HG03045 (cell line): ENCODE data around the gene KAT7.
"Not testable (repeated sequence)": the region's sequence is repeated elsewhere in the genome, so short reads cannot be mapped to it uniquely, and the experiment has no call there.

Experiments
- ATAC-seq: cut with Tn5 transposase; IDR thresholded peaks from one replicate; pipeline ENCODE4 v1.9.1; 2021; ENCODE audit warnings: mild to moderate bottlenecking, moderate library complexity; ENCODE audit not compliant: unreplicated experiment

The KAT7 gene

GRCh38 chr17:49798182-49798581, 9.7 kb downstream of the KAT7 start:
- no peak for ATAC-seq

GRCh38 chr17:49798738-49799137, 10.3 kb downstream of the KAT7 start:
- no peak for ATAC-seq

DNA sequence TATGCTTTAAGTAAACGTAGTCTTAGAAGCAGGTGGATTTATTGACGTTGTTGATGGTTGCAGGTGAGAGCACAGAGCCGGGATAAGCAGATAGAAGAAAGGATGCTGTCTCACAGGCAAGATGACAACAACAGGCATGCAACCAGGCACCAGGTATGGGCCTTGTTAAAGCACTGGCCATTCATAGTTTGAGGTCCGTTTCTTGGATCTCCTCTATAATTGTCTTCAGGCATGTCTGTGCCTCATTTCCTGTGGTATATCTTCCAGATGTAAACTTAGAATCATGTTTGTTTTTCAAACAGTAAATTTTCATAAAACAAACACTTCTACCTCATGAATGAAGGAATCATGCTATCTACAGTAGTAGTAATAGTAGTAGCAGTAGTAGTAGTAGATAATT, 20.6 kb downstream of the KAT7 start:
- ATAC-seq = no peak

DNA sequence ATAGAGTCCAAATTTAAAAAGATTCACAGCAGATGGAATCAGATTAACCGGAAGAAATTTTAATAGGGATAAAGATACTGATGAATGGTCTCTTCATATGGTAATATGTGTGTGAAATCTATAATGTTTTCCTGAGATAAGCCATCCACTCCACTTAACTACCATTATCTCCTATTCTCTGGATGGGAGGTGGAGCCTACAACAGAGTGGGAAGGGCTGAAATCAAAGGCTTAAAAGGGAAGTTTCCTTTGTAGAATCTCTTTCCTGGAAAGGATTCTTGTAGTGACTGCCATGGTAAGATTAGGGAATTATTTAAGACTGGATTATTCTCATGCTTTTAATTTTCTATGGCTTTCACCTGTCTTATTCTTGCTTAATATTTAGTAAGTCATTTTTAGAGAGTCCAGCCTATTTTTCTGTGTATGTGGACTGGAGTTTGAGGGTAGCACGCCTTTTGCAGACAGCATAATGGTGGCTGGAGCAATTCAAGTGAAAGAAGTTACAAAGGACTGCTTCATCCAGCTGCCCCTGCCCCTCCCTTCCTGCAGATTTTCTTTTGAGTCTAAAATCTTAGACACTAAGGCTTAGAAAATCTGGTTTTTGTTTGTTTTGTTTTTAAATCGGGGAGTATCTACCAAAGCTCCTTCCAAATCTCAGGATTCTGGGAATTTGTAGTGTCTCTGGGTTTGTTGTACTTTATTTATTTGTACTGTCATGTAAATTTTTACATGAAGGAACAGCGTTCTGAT, 26.5 kb downstream of the KAT7 start:
- no peak for ATAC-seq

DNA sequence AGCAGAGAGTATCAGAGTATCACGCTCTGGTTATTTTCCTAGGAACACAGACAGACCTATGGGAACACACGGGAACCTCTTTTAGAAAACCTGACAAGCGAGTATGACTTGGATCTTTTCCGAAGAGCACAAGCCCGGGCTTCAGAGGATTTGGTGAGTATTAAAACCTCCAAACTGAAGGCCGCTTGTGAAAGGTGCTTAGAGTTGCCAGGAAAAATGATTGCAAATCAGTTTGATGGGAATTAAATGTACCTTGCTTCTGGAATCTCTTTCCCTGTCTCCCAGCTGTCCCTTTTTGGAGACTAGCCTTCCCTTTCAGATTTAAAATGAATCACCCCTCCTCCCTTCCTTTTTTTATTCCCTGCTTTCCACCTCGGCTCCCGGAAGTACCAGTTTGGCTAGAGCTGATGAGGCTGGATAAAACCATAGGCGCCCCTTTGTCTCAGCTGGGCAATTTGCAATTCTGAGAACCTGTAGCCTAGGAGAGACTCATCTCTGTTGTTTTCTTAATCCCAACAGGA, 27.3 kb downstream of the KAT7 start:
- ATAC-seq = no peak

GRCh38 chr17:49817993-49818392, 29.5 kb downstream of the KAT7 start:
- no peak for ATAC-seq

DNA sequence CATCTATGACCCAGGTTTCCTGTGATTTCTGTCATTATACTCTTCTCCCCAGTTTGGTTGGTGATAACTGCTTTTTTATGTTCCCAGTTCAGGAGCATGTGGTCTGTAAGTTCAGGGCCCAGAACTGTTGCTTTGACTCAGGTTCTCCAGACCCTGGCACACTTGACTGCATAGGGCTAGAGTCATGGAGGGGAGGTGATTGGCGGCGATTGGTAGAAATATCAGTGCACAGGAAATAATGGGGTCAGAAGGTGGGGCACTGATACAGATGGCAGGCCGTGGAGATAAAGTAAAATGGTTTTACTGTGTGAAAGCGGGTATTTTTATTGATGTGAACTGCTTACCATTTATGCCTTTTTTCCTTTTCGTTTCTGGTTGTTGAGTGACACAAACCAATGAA, 30.7 kb downstream of the KAT7 start:
- ATAC-seq = no peak

- no peak for ATAC-seq
Measured at GRCh38 chr17:49819651-49820050, 31.2 kb downstream of the KAT7 start.

DNA sequence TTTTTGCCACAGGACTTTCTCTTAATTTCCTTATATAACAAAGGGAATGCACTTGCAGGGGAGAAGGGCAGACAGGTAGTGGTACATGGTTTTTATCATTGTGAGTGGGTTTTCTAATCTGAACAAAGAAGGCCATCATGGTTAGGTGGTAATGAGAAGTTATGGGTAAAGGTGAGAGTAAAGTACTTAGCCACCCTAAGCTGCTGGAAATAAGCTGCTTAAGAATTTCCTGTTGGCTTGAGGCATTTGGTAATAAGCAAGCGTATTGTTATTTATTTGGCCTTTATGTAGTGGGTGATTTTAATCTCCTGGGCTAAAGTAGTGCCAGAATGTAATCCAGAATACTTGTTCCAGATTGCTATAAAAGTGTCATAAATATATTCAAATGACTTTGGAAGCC, 32.3 kb downstream of the KAT7 start:
- ATAC-seq = no peak

GRCh38 chr17:49821466-49821865, 33.0 kb downstream of the KAT7 start:
- no peak for ATAC-seq

- no peak for ATAC-seq
Measured at GRCh38 chr17:49821916-49822315, 33.4 kb downstream of the KAT7 start.

DNA sequence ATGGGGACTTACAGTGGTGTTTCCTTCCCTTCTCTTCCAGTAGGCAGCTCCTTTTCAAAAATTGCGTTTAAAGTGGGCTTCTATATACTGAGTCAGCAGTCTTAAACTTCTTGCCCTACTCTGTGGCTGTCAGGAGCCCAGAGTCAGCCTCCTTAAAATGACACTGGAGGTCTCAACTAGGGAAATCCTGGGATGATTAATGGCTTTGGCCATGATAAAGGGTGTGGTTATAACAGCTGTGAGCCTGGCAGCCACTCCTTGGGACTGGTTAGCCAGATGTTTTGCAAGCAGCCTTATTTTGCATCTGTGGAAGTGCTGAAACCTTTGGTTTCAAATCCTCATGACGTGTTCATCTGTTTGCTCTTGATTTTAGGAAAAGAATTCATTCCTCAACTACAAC, 34.3 kb downstream of the KAT7 start:
- no peak for ATAC-seq

DNA sequence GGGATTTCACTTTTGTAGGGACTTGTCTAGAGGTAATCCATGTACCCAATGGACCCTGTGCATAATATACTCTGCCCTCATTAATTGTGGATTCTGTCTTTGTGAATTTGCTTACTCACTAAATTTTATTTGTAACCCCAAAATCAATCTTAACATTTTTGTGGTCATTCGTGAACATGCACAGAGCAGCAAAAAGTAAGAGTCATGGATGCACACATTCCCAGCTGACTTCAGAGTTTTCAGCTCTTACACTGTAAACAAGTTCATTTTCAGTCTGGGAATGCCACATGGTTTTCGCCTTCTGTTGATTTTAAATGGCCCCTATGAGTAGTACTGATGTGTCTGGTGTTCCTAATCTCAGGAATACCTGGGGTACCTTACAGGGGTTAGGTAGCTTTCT, 35.1 kb downstream of the KAT7 start:
- no peak for ATAC-seq

- no peak for ATAC-seq
Measured at GRCh38 chr17:49825645-49826044, 37.2 kb downstream of the KAT7 start.

DNA sequence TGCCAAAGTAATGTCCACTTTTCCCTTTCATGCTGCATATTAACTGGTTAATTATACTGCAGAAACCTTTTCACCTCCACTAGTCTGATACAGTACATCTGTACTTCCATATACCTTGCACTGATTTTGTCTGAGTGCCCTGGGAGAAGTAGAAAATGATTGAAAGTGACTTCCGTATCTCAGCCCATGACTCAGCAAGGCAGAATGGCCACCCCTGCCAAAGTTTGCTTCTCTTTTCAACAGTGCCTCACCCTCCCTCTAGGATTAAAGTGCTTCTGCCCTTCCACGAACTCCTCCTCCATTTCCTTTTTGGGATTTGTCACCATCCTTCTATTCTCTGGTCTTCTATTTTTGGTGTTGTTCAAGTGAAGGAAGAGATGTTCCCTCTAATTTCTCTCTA, 39.8 kb downstream of the KAT7 start:
- ATAC-seq = not testable (repeated sequence)

- no peak for ATAC-seq
Measured at GRCh38 chr17:49829026-49829425, 40.5 kb downstream of the KAT7 start.

DNA sequence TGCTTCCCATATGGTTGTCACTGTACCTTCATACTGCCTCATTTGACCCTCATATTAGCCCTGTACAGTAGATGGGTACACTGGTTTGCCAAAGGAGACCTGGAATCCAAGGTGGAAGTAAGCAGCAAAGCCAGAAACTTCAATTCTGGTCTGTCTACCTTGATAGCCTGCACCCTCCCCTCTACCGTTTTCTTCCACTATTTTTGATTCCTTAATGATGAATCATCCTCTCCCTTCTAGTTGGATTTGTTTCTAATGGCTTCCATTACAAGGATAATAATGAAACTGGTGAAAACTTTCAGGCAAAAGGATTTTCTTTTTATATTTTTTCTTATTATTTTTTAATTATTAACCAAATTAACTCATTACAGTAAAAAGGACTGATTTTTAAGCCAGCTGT, 42.1 kb downstream of the KAT7 start:
- no peak for ATAC-seq

DNA sequence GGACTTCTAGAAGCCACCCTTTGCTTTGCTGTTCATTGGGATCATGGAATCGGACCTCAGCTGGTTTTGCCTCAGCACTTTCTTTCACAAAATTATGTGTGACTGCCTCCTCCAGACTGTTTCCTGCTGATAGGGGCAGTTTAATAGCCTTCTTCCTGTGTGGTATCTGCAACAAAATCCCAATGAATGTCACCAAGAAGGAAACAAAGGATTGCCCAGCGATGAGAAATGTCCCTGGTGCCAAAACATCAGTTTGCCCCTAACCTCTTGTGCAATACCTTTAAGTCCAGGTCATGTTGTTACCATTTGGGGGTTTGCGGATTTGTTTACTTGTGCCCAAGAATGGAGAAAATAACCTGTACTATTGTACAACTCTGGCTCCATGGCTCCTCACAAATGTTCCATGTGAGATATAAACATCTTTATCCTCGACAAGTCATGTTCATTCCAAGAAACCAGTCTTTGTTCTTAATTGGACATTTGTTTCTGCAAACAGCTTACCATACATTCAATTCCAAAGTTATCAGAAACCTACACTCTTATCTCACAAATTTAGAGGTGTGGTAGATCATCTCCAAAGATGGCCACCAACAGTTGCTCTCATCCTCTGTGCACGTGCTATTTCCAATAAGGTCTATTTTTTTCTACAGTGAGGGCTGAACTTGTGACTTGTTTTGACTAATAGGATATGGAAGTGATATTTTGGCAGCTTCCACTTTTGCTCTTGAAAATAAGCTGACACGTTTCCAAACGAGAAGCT, 44.5 kb downstream of the KAT7 start:
- ATAC-seq = no peak

DNA sequence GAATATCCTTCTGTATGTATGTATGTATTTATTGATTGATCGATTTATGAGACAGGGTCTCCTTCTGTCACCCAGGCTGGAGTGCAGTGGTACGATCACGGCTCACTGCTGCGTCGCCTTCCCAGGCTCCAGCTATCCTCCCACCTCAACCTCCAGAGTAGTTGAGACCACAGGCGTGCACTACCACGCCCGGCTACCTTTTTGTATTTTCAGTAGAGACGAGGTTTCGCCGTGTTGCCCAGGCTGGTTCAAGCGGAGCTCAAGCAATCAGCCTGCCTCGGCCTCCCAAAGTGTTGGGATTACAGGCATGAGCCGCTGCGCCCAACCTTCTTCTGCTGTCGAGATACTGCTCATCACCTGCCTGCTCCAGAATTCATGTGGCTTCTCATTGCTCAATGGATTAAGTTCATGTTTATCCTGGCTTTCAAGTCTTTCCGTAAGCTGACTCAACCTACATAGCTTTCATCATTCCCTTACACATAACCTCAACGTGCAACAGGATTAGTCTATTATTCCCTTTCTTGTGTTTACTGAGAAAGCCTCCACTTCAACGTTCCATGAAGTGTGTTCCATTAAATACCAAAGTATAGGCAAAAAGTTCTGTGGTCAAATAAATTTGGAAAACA, 45.8 kb downstream of the KAT7 start:
- ATAC-seq = no peak

DNA sequence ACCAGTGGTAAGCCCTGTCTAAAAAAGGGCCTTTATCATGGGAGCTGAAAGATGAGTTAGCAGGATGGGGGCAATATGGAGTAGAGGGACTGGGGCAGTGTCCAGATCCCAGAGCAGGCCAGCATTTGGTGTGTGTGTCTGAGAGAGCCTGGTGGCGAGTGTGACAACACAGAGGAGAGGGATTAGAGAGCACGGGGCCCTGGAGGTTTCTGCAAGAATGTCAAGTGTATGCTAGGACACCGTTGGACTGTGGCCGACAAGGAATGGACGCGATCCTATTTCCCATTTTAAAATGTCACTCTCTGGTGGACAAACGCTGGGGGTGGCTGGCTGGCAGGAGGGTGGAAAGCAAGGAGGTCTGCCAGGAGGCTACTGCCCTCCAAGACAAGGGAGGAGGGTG, 47.0 kb downstream of the KAT7 start:
- ATAC-seq = no peak

DNA sequence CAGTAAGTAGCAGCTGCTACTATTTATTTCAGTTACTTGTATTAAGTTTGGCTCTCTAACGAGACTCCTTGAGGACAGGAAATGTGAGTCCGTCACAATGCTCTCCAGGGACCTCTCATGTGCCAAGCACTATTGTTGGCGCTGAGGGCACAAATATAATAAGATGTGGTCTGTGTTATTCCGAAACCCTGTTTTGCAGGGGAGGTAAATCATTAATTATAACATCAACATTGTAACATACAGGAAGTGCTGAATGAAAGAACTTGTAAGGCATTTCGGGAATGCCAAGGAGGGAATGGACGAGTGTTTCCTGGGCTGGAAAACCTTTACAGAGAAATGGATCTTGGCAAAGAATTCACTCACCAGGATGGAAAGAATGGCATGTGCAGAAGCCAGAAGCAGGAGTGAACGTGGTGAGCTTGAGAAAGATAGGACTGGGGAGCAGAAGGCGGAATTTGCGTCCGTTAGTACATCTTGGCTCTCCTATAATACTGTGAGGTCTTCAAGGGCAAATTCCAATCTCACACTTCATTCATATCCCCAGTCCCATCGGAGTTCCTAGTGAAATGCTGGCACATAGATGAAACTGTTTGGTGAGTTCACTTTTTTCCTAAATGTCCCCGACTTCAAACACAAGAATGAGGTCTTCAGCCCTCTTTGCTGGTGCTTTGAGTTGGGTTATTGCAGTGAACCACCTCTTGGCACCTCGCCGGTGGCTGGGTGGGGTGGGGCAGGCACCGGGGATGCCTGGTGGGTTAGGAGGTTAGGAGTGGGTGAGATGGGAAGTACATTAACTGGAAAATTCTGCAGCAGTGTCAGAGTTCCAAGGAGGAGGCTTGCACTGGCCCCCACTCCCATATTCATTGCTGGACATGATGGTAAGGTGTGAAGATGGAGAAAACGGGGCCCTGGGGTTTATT, 47.9 kb downstream of the KAT7 start:
- no peak for ATAC-seq
